SK-N-SH treated with all-trans-retinoic acid at 6 μM for 48 hours (cell line): Measurements from ENCODE around the gene WDR74.

Source experiments
- ARNTL ChIP-seq: fragments of 450-650 bp; formaldehyde crosslinking; IDR thresholded peaks from 2 replicates; pipeline ENCODE4 v1.5.0; 2020; ENCODE audit warnings: low read depth, mild to moderate bottlenecking, moderate library complexity, borderline replicate concordance
- BACH2 ChIP-seq: fragments of 250-450 bp; sonication (Bioruptor Pico); IDR thresholded peaks from 2 replicates; pipeline ENCODE4 v1.9.0; 2021; ENCODE audit warnings: mild to moderate bottlenecking, borderline replicate concordance
- ESRRG ChIP-seq: fragments of 250-450 bp; sonication (Bioruptor Pico); IDR thresholded peaks from 2 replicates; pipeline ENCODE4 v1.6.1; 2021; ENCODE audit warnings: mild to moderate bottlenecking
- ISL1 ChIP-seq: fragments of 250-450 bp; sonication (Bioruptor Pico); IDR thresholded peaks from 2 replicates; pipeline ENCODE4 v2.1.2; 2022; ENCODE audit warnings: mild to moderate bottlenecking, moderate library complexity
- OSR1 ChIP-seq: fragments of 250-450 bp; sonication (Bioruptor Pico); IDR thresholded peaks from 2 replicates; pipeline ENCODE4 v1.8.0; 2022; ENCODE audit warnings: moderate library complexity, mild to moderate bottlenecking, inconsistent platforms
- SNAI2 ChIP-seq: fragments of 250-450 bp; sonication (Bioruptor Pico); IDR thresholded peaks from 2 replicates; pipeline ENCODE4 v1.5.0; 2020; ENCODE audit warnings: mild to moderate bottlenecking, moderate library complexity
- ZFP30 ChIP-seq: fragments of 450-650 bp; formaldehyde crosslinking; IDR thresholded peaks from 2 replicates; pipeline ENCODE4 v1.5.0; 2022; ENCODE audit warnings: mild to moderate bottlenecking, moderate library complexity
- TF ChIP-seq, protein P1 (sequence below): fragments of 250-450 bp; sonication (Bioruptor Pico); IDR thresholded peaks from 2 replicates; pipeline ENCODE4 v1.8.0; 2021; ENCODE audit warnings: low read depth, mild to moderate bottlenecking, moderate library complexity, borderline replicate concordance
- TF ChIP-seq, protein P2 (sequence below): fragments of 250-450 bp; sonication (Bioruptor Pico); IDR thresholded peaks from 2 replicates; pipeline ENCODE4 v1.5.0; 2020; ENCODE audit warnings: mild to moderate bottlenecking, moderate library complexity

DNA sequence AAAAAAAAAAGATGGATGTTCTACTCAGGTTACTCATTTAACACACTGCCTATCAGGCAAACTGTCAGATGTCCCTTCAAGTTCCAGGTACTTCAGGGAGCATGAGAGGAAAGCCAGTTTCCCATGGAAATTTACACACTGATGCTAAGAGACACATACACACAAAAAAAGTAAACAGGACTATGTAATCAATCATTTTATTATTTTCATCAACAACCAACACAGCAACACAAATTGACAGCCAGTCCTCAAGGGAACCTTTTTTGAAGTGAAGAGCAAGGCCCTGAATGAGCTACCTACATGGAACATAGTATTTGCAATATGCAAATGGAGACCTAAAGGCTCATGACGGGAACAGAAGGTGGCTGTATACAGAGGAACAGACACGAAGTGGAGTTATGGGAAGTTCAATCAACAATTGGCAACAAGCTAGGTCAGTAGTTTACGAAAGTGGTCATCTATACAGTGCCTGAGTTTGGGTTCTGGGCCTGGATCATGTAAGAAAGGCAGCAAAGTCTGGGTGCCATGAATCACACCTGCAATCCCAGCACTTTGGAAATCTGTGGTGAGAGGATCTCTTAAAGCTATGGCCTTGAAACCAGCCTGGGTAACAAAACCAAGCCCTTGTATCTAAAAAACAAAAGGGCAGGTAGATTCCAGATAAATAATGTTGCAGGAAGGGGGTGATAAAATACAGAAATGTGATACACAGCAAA, 12.6 kb upstream of the WDR74 start:
- TF ChIP-seq ARNTL (no peak), SNAI2 (no peak), ZFP30 (CRISPR knock-in tag) (no peak), ISL1 (no peak), ESRRG (CRISPR knock-in tag) (no peak), OSR1 (CRISPR knock-in tag) (no peak), BACH2 (CRISPR knock-in tag) (no peak)
- TF ChIP-seq, protein P1, sequence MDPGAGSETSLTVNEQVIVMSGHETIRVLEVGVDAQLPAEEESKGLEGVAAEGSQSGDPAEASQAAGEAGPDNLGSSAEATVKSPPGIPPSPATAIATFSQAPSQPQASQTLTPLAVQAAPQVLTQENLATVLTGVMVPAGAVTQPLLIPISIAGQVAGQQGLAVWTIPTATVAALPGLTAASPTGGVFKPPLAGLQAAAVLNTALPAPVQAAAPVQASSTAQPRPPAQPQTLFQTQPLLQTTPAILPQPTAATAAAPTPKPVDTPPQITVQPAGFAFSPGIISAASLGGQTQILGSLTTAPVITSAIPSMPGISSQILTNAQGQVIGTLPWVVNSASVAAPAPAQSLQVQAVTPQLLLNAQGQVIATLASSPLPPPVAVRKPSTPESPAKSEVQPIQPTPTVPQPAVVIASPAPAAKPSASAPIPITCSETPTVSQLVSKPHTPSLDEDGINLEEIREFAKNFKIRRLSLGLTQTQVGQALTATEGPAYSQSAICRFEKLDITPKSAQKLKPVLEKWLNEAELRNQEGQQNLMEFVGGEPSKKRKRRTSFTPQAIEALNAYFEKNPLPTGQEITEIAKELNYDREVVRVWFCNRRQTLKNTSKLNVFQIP (CRISPR knock-in tag): no peak
- TF ChIP-seq, protein P2, sequence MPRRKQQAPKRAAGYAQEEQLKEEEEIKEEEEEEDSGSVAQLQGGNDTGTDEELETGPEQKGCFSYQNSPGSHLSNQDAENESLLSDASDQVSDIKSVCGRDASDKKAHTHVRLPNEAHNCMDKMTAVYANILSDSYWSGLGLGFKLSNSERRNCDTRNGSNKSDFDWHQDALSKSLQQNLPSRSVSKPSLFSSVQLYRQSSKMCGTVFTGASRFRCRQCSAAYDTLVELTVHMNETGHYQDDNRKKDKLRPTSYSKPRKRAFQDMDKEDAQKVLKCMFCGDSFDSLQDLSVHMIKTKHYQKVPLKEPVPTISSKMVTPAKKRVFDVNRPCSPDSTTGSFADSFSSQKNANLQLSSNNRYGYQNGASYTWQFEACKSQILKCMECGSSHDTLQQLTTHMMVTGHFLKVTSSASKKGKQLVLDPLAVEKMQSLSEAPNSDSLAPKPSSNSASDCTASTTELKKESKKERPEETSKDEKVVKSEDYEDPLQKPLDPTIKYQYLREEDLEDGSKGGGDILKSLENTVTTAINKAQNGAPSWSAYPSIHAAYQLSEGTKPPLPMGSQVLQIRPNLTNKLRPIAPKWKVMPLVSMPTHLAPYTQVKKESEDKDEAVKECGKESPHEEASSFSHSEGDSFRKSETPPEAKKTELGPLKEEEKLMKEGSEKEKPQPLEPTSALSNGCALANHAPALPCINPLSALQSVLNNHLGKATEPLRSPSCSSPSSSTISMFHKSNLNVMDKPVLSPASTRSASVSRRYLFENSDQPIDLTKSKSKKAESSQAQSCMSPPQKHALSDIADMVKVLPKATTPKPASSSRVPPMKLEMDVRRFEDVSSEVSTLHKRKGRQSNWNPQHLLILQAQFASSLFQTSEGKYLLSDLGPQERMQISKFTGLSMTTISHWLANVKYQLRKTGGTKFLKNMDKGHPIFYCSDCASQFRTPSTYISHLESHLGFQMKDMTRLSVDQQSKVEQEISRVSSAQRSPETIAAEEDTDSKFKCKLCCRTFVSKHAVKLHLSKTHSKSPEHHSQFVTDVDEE (CRISPR knock-in tag): no peak
